Left lung (tissue), 10 donors: ENCODE measurements around the gene FHIT. TPM values are rescaled to one million over a fixed set of nuclear protein-coding genes. Genes with fewer than 3 reads are reported as not detected.

Experiments
- ATAC-seq: fragments of 200-7000 bp; cut with Tn5 transposase; one replicate; pipeline ENCODE4 v1.9.1; 2020; ENCODE audit warnings: moderate library complexity
- DNase-seq, 4 donors: peaks; one replicate each; pipeline ENCODE4 v3.0.0-alpha.2; 2013 to 2020
- H3K27ac ChIP-seq, 2 donors: fragments of 200-600 bp; sonication (generic) in 1 of 2; one replicate each; pipeline versions ENCODE4 v1.5.0 to v1.8.0; 2020 to 2021
- H3K27me3 ChIP-seq, 2 donors: fragments of 200-600 bp; sonication (generic) in 1 of 2; one replicate each; pipeline versions ENCODE4 v1.5.0 to v1.8.0; 2020 to 2021
- H3K36me3 ChIP-seq, 2 donors: fragments of 200-600 bp; sonication (generic) in 1 of 2; one replicate each; pipeline versions ENCODE4 v1.5.0 to v1.8.0; 2020 to 2021
- H3K4me1 ChIP-seq, 2 donors: fragments of 200-600 bp; one replicate each; pipeline ENCODE4 v1.8.0; 2021
- H3K4me3 ChIP-seq, 2 donors: fragments of 200-600 bp; sonication (generic) in 1 of 2; one replicate each; pipeline versions ENCODE4 v1.5.0 to v1.8.0; 2020 to 2021; ENCODE audit warnings: mild to moderate bottlenecking in 1 of 2
- H3K9me3 ChIP-seq, 2 donors: fragments of 200-600 bp; sonication (generic) in 1 of 2; one replicate each; pipeline versions ENCODE4 v1.5.0 to v1.8.0; 2020 to 2021
- CTCF ChIP-seq, 2 donors: fragments of 200-600 bp; sonication (generic) in 1 of 2; IDR thresholded peaks; one replicate each; pipeline versions ENCODE4 v1.5.0 to v1.8.0; 2021; ENCODE audit warnings: antibody characterized with exemption in 2 of 2
- intact Hi-C, 2 donors: fragments of 100-400 bp; cut with DNase I; formaldehyde crosslinking; loops; one replicate each; pipeline versions ENCODE4 v1.11.2 to v1.14.2; 2022
- polyA plus RNA-seq, 6 donors: library from polyadenylated mRNA; unstranded; fragments of 120-200 nt; gene quantifications; one replicate each; pipeline ENCODE4 v1.2.1, GENCODE V29; 2013; ENCODE audit not compliant: insufficient read length in 6 of 6
- total RNA-seq, 2 donors: library from RNA; stranded (reverse); fragmentation: NEBNext Ultra II Directional; extraction: Animal tissue kit (Norgen Biotek cat#: 25700); gene quantifications; one replicate each; pipeline ENCODE4 v1.2.1, GENCODE V29; 2021
- donor health status: DM: no; HTN: yes; CAD: no.
- donor health status: DM: no; HTN: no; CAD: no.

The FHIT gene
- total and polyA plus RNA-seq, 8 donors = 8.5 to 16.3 (median 9.7) TPM

GRCh38 chr3:60313231-60313798, 937.9 kb downstream of the FHIT start:
- DNase-seq (no peak), ATAC-seq (no peak)
- Histone ChIP-seq H3K27ac (no peak overlapping the region), H3K36me3 (no peaks in the 10 kb centered on the region), H3K27me3 (no peaks in the 10 kb centered on the region), H3K4me1 (no peaks in the 10 kb centered on the region), H3K4me3 (no peak overlapping the region), H3K9me3 (no peaks in the 10 kb centered on the region)
- intact Hi-C loops = no loop called here
- no peak for TF ChIP-seq CTCF (IDR thresholded peaks at IDR 0.05)

- TF ChIP-seq CTCF (IDR thresholded peaks at IDR 0.05) = no peak
- Histone ChIP-seq H3K9me3 (no peaks in the 10 kb centered on the region), H3K4me1 (no peaks in the 10 kb centered on the region), H3K36me3 (no peaks in the 10 kb centered on the region), H3K4me3 (no peak overlapping the region), H3K27ac (no peak overlapping the region), H3K27me3 (no peaks in the 10 kb centered on the region)
- DNase-seq (no peak), ATAC-seq (no peak)
- intact Hi-C loops = no loop called here
Measured at GRCh38 chr3:60309539-60310268, 941.5 kb downstream of the FHIT start.

GRCh38 chr3:60308808-60309207, 942.4 kb downstream of the FHIT start:
- intact Hi-C loops = no loop called here
- no peak overlapping the region for H3K27ac ChIP-seq
- no peak for ATAC-seq
- no peak overlapping the region for H3K4me3 ChIP-seq
- H3K27me3 ChIP-seq = no peaks in the 10 kb centered on the region
- H3K9me3 ChIP-seq = no peaks in the 10 kb centered on the region
- no peak for TF ChIP-seq CTCF (IDR thresholded peaks at IDR 0.05)
- no peaks in the 10 kb centered on the region for H3K4me1 ChIP-seq
- H3K36me3 ChIP-seq = no peaks in the 10 kb centered on the region
- no peak for DNase-seq

GRCh38 chr3:60307562-60308199, 943.6 kb downstream of the FHIT start:
- intact Hi-C loops = no loop called here
- no peak for DNase-seq
- no peak for TF ChIP-seq CTCF (IDR thresholded peaks at IDR 0.05)
- no peaks in the 10 kb centered on the region for H3K27me3 ChIP-seq
- H3K9me3 ChIP-seq = no peaks in the 10 kb centered on the region
- no peak overlapping the region for H3K4me3 ChIP-seq
- H3K4me1 ChIP-seq = no peaks in the 10 kb centered on the region
- no peak for ATAC-seq
- no peaks in the 10 kb centered on the region for H3K36me3 ChIP-seq
- H3K27ac ChIP-seq = no peak overlapping the region

GRCh38 chr3:60304112-60304511, 947.1 kb downstream of the FHIT start:
- no peaks in the 10 kb centered on the region for H3K9me3 ChIP-seq
- ATAC-seq = no peak
- no peak overlapping the region for H3K4me3 ChIP-seq
- no peaks in the 10 kb centered on the region for H3K36me3 ChIP-seq
- peak in 1 of 4 donors; percentile 15 for DNase-seq
- no peak for TF ChIP-seq CTCF (IDR thresholded peaks at IDR 0.05)
- intact Hi-C loops = no loop called here
- no peaks in the 10 kb centered on the region for H3K27me3 ChIP-seq
- H3K4me1 ChIP-seq = no peaks in the 10 kb centered on the region
- no peak overlapping the region for H3K27ac ChIP-seq
